ENCODE data around the gene TMPRSS12.
"Not testable (repeated sequence)": the region's sequence is repeated elsewhere in the genome, so short reads cannot be mapped to it uniquely, and the experiment has no call there.

TMPRSS12 gene, protein sequence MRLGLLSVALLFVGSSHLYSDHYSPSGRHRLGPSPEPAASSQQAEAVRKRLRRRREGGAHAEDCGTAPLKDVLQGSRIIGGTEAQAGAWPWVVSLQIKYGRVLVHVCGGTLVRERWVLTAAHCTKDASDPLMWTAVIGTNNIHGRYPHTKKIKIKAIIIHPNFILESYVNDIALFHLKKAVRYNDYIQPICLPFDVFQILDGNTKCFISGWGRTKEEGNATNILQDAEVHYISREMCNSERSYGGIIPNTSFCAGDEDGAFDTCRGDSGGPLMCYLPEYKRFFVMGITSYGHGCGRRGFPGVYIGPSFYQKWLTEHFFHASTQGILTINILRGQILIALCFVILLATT

DNA sequence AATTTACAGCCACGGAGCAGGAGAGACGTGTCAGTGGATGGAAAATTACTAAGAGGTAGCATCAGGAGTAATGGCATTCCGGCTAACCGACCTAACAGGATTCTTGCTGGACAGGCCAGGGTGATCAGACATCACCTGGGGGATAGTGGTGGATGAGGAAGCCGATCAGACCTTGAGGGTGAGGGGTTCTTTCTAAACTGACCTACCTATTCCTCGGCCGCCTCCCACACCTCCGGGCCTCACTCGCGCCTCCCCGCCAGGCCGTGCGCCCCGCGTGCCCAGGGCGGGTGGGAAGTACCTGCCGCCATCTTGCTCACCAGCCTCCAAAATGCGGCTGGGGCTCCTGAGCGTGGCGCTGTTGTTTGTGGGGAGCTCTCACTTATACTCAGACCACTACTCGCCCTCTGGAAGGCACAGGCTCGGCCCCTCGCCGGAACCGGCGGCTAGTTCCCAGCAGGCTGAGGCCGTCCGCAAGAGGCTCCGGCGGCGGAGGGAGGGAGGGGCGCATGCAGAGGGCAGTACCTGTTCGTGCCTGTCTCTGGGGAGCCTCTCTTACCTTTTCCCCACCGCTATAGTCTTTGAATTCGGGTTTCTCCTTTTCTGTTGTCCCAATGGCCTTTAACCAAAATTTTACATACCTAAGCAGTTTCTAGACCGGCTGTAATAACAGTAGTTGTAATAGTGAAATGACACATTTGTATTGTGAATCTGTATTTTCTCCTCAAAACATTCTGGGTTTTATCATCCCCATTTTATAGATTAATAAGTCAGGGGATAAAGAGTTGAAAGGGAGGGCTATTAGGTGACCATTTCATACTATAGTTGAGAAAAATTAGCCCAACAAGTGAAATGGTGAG lies at the start of gene TMPRSS12:
Gene TMPRSS12, plus strand, starts transcription at position 290 of the 857 bp plus-strand sequence. Its CDS starts 39 bp downstream, at position 329.
- DNase-seq: no peak

DNA sequence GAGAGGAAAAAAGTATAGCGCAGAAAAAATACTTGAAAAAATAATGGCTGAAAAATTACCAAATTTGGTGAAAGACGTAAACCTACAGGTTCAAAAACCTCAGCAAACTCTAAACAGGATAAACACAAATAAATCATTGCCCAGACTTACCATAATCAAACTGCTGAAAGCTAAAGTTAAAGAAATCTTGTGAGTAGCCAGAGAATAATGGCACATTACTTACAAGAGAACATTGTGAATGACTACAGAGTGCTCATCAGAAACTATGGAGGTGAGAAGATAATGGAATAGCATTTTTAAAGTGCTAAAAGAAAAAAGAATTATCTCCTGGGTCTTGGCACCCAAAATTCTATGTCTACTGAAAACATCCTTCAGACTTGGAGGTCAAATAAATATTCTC lies 42.8 kb upstream of the TMPRSS12 start:
- DNase-seq: no peak

DNA sequence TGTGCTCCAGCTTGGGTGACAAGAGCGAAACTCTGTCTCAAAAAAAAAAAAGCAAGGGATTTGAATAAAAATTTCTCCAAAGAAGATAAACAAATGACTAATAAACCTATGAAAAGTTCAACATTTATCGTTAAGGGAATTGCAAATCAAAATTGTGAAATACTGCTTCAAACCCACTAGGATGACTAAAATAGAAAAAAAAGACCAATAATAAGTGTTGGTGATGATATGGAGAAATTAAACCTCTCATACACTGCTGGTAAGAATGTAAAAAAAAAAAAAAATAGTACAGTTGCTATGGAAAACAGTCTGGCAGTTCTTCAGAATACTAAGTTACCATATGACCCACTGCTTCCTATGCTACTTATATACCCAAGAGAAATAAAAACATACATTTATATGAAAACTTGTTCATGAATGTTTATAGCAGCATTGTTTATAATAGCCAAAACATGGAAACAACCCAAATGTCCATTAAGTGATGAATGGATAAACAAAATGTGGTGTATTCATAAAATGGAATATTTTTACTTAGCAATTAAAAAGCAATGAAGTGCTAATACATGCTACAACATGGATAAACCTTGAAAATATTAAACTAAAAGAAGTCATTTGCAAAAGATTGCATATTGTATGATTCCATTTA lies 39.4 kb upstream of the TMPRSS12 start:
- no peak for DNase-seq

DNA sequence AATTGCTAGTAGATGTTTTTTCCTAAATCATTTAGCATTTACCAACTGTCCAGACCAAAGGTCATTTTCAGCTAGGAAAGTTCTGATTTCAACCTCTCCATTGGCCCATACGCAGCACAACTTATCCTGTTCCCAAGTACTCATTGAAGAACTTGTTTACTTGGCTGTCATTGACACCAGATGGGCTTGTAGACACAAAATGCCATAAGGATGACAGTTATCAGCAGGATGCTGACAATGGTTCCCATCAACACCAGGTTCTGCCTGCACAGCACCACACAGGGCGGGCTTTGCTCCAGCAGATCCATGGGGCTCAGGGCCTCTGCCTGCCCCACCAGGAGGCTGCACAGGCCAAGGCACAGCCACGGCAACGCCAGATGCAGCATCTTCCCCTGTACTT lies 36.5 kb upstream of the TMPRSS12 start:
- DNase-seq: no peak

DNA sequence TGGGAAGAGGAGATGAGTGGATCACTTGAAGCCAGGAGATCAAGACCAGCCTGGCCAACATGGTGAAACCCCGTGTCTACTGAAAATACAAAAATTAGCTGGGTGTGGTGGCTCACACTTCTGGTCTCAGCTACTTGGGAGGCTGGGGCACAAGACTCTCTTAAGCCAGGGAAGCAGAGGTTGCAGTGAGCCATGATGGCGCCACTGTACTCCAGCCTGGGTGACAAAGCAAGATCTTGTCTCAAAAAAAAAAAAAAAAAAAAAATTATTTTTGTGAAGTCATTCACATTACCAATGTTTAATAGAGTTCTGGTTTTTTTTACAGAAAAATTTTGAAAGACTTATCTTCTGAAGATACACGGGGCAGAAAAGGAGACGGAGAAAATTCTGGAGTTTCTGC lies 33.6 kb upstream of the TMPRSS12 start:
- not testable (repeated sequence) for DNase-seq

DNA sequence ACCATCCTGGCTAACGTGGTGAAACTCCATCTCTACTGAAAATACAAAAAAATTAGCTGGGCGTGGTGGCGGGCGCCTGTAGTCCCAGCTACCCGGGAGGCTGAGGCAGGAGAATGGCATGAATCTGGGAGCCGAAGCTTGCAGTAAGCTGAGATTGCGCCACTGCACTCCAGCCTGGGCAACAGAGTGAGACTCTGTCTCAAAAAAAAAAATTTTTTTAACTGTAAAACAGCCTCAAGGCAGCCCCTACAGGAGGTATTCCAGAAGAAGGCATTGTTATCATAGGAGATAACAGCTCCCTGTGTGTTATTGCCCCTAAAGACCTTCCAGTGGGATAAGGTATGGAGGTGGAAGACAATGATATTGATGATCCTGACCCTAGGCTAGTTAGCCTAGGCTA lies 27.8 kb upstream of the TMPRSS12 start:
- DNase-seq: not testable (repeated sequence)

DNA sequence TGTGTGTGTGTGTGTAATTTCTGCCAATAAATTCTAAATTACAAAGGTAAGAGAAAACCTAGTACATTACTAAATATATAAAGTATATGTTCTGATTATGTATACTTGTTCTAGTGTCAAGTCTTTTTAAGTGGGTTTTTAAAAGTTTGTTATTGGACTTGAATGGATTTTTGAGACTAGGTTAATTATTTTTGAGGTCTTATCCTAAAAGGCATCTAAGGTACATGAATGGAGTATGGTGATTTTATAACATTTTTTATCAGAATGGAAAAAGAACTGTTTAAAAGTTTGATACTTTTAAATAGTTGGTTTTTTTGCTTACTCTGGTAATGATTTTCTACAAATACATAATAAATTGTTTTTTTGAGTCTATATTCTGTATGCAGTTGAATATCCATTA lies 22.5 kb upstream of the TMPRSS12 start:
- DNase-seq: no peak

DNA sequence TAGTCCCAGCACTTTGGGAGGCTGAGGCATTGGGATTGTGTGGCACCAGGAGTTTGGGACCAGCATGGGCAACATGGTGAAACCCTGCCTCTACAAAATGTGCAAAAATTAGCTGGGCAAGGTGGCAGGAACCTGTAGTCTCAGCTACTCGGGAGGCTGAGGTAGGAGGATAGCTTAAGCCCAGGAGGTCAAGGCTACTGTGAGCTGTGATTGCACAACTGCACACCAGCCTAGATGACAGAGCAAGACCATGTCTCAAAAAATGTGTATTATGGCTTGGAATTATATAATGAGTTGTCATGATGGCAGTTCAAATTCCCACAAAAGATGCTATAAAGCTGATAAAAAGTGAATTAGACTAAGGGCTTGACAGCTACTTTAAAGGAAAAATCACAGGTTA lies 20.6 kb upstream of the TMPRSS12 start:
- DNase-seq: no peak

DNA sequence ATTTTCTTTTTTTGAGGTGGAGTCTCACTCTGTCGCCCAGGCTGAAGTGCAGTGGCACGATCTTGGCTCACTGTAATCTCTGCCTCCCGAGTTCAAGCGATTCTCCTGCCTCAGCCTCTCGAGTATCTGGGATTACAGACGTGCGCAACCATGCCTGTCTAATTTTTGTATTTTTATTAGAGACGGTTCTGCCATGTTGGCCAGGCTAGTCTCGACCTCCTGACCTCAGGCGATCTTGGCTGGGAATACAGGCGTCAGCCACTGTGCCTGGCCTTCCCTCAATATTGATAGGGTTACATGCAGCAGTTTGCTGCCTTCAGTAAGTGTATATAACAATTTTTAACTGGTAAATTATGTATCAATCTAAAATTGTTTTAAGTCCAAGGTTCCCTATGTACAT lies 19.0 kb upstream of the TMPRSS12 start:
- DNase-seq: not testable (repeated sequence)

DNA sequence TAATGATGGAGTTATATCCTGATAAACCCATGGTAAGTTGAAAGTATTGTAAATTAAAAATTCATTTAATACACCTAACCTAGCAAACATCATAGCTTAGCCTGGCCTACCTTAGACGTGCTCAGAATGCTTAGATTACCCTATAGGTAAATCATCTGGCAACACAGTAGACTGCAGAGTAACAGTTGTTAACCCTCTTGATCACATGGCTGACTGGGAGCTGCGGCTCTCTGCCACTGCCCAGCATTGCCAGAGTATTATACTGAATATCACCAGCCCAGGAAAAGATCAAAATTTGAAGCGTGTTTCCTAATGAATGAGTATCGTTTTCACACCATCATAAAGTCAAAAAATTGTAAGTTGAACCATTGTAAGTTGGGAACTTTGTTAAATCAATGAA lies 17.8 kb upstream of the TMPRSS12 start:
- DNase-seq: no peak

DNA sequence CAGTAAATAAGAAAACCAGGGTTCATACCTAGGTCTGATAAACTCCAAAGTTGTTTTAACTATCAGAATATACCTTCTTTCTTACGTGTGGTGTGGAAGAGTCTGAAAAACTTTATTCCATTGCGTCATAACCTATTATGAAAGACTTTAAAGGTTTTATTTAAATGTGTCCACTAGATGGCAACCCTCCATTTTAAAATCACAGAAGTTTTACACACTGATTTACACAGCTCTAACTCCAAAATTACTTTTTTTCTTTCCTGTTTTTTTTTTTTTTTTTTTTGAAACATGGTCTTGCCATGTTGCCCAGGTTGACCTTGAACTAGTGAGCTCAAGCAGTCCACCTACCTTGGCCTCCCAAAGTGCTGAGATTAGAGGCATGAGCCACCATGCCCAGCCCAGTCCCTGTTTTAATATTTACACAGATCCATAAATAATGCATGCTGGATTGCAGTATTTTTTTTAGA lies 17.3 kb upstream of the TMPRSS12 start:
- no peak for DNase-seq

DNA sequence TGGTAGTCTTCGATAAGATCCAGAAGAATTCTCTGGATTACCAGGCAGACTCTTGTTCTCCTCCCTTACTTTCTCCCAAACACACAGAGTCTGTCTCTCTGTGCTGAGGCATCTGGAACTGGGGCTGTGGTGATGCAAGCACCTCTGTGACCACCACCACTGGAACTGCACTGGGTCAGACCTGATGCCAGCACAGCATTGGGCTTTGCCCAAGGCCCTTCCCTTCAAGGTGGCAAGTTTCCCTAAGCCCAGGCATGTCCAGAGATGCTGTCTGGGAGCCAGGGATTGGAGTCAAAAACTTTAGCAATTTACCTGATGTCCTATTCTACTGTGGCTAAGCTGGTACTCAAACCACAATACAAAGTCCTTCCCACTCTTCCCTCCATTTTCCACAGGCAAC lies 14.6 kb upstream of the TMPRSS12 start:
- DNase-seq: no peak

DNA sequence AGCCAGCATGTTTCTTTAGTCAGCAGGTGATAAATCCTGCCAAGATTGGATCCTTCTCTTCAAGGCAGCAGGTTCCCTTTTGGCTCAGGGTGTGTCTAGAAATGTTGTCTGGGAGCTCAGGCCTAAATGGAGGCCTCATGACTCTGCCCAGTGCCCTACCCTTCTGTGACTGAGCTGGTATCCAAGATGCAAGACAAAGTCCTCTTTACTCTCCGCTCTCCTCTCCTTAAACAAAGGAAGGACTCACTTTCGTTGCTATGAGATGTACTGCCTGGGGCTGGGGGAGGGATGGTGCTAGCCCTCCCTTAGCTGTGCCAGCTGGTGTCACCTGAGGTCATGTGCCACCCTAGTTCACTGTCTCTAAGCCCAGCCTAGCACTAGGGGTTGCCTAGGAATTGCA lies 13.8 kb upstream of the TMPRSS12 start:
- DNase-seq: no peak

DNA sequence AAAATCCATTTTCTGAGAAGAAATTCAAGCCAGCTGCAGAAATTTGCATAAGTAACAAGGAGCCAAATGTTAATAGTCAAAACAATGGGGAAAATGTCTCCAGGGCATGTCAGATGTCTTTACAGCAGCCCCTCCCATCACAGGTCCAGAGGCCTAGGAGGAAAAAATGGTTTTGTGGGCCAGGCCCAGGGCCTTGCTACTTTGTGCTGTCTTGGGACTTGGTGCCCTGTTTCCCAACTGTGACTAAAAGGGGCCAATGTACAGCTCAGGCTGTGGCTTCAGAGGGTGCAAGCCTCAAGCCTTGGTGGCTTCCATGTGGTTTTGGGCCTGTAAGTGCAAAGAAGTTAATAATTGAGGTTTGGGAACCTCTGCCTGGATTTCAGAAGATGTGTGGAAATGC lies 8.9 kb upstream of the TMPRSS12 start:
- DNase-seq: not testable (repeated sequence)

DNA sequence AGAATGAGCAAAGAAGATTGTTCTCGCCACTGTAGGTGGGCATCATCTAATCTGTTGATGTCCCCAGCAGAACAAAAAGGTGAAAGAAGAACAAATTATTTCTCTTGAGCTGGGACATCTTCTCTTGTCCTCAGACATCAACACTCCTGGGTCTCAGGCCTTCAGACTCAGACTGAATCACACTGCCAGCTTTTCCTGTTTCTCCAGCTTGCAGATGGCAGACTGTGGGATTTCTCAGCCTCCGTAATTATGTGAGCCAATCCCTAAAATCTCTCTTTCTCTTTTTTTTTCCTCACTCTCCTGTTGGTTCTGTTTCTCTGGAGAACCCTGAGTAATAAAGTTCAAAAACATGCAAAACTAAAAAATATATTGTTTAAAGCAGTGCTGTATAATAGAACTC lies 3.7 kb upstream of the TMPRSS12 start:
- no peak for DNase-seq

DNA sequence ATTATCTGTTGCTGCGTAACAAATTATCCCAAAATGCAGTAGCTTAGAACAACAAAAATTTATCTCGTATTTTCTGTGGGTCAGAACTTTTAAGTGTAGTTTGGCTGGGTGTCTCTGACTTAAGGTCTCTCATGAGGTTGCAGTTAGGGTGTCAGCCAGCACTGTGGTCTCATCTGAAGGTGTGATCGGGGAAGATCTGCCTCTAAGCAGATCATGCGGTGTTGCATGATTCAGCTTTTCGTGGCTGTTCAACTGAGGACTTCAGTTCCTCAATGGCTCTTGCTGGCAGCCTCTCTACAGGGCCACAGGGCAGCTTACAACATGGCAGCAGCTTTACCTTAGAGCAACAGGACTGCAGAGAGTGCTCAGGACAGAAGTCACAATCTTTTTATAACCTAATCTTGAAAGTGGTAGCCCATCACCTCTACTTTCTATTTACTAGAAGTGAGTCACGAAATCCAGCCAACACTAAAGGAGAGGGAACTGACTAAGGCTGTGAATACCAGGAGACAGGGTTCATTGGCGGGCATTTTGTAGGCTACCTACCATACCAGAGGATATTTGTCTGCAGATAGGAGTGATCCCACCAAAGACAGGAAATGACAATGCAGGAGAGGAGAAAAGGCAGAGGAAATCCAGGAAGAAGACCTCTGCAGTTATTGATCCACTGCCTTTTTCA lies 1.8 kb upstream of the TMPRSS12 start:
- no peak for DNase-seq

DNA sequence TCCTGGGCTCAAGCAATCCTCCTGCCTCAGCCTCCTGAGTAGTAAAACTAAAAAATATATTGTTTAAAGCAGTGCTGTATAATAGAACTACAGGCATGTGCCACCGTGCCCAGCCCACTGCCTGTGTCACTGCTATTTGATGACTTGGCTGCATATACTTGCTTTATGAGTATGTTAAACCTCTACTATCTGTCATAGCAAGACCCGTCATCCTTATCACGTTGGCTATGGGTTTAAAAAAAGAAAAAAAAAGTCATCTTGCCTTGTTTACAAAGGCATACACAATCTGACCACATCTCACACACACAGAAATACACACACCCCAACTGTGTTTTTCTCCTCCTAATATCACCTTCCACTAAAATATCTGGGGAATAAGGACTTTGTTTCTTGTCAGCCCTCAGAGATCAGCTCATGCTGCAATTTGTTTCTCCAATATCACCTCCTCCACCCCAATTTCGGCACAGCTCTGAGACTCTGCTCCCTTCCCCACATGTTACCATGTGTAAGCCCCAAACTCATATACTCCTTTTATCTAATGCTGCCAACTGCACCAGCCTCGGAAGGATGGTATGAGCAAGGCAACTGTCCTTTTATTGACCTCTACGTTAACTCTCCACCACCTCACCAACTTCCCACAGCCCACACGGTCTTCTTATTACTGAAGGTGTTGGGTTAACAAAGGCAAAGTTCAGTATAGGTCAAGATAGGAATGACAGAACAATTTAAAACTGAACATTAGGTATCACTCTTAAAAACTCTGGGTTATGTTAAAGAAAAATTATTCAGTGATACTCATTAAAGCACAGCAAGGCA lies 802 bp upstream of the TMPRSS12 start:
- DNase-seq: no peak

DNA sequence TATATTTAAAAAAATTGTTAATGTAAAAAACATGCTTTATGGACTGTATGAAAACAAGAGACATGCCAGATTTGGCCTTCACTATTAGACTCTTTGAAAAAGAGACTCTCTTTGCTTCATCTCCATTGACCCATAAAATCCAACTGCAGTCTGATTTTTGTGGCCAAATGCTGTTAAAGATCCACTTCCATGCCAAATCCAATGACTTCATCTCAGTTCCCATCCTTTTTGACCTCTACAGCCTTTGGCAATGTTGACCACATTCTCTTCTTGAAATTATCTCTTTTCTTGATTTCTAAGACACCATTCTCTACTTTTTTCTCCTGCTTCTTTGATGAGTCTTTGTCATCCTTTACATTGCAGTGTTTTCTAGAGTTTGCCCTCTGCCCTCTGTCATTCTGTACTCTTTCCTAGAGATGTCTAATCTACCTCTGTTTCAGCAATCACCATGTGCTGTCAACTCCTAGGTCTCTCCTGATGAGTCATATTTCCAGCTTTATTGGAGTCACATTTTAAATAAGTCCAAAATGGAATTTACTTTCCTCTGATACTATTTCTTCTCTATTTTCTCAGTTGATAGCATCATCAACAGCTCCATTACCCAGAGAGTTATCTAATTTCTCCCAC lies 2.4 kb downstream of the TMPRSS12 start:
- no peak for DNase-seq

DNA sequence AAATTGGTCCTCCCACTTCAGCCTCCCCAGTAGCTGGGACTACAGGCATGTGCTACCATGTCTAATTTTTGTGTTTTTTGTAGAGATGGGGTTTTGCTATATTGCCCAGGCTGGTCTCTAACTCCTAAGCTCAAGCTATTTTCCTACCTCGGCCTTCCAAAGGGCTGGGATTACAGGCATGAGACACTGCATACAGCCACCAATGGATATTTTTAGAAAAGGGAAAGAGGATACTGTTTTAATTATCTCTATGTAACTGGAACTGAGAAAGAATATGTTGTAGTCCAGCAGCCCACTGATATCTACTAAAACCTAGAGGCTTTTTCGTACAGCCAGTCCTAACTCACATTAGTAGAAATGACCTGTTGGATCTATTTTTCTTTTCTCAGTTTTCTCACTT lies 6.2 kb downstream of the TMPRSS12 start:
- no peak for DNase-seq

DNA sequence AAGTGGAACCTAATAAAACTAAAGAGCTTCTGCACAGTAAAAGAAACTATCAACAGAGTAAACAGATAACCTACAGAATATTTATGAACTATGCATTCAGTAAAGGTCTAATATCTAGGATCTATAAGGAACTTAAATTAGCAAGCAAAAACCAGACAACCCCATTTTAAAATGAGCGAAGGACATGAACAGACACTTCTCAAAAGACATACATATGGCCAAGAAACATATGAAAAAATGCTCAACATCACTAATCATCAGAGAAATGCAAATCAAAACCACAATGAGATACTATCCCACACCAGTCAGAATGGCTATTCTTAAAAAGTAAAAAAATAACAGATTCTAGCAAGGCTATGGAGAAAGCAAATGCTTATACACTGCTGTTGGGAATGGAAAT lies 12.5 kb downstream of the TMPRSS12 start:
- not testable (repeated sequence) for DNase-seq

DNA sequence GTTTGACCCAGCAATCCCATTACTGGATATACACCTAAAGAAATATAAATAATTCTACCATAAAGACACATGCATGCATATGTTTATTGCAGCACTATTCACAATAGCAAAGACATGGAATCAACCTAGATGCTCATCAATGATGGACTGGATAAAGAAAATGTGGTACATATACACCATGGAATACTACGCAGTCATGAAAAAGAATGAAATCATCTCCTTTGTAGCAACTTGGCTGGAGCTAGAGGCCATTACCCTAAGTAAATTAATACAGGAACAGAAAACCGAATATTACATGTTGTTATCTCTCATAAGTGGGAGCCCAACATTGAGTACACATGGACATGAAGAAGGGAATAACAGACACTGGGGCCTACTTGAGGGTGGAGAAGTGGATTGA lies 13.0 kb downstream of the TMPRSS12 start:
- DNase-seq: not testable (repeated sequence)
